Measurements from ENCODE around the gene CCL25. TPM values are rescaled to one million over a fixed set of nuclear protein-coding genes. Genes with fewer than 3 reads are reported as not detected.

Gene CCL25
- total RNA-seq, 1 donor from 2014 or later = not detected

DNA sequence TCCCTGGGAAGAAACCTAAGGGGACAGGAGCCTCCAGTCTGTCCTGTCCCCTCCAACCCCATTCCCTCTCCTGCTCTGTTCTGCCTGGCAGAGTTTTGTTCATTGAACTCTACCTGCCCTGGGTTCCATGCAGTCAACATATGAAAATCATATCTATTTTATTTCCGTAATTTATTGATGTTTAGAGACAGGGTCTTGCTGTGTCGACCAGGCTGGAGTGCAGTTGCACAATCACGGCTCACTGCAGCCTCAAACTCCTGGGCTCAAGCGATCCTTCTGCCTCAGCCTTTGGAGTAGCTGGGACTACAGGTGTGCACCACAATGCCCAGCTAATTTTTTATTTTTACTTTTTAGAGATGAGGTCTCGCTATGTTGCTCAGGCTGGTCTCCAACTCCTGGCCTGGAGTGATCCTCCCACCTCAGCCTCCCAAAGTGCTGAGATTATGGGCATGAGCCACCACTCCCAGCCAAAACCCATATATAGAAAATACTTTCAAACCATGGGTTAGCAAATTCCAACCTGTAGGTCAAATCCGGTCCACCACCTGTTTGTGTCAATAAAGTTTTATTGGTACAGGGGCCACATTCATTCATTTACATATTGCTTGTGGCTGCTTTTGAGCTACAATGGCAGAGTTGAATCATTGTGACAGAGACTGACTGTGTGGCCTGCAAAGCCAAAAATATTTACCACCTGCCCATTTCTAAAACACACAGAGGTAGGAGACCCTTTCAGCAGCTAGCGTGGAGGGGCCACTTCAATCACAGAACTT, 57.5 kb downstream of the CCL25 start:
- no peak for DNase-seq (ENCODE audit: low read depth, low spot score)

DNA sequence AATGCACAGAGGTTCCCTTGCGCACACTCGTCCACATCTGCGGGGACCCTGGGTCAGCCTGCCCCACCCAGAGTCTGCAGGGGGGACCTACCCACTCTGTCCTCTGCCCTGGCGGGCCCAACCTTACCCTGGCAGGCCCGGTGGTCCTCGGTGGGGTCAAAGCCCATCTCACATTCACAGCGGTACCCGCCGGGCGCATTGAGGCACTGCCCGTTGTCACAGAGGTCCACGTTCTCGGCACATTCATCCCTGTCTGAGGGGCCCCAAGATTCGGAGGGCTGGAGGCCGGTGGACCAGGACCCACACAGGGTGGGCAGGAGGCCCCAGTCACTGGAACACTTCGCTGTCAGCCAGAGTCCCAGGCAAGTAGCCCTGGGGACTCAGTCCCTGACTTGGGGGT, 58.4 kb downstream of the CCL25 start:
- DNase-seq (ENCODE audit: low read depth, low spot score) = no peak

DNA sequence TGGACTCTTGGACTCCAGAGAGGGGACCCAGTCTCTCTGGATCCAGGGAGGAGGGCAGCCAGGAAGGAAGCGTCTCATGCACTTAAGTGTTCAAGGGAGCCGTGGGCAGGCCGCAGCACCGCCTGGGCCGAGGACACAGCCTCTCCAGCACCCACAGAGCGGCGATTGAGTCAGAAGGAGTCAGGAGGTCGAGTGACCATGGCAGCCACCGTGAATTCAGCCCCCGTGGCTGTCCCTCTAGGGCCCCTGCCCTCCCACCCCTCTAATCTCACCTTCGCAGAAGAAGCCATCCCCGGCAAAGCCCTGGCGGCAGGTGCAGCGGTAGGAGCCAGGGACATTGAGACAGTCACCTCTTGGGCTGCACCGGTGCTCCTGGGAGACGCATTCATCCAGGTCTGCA, 58.8 kb downstream of the CCL25 start:
- no peak for DNase-seq (ENCODE audit: low read depth, low spot score)

Other genes starting within 250 kb of the CCL25 start
- 11.7 and 13.9 TPM in 2 replicates for gene EVI5L, start 222.5 kb upstream of the CCL25 start, total RNA-seq
- gene PRR36, start 178.4 kb upstream of the CCL25 start, total RNA-seq = 0.07 TPM in 1 of 2 replicates, not detected in the other
- 1.2 and 2.0 TPM in 2 replicates for gene LRRC8E, start 164.2 kb upstream of the CCL25 start, total RNA-seq
- 8.8 and 11.6 TPM in 2 replicates for gene MAP2K7, start 148.9 kb upstream of the CCL25 start, total RNA-seq
- gene TGFBR3L, start 137.9 kb upstream of the CCL25 start, total RNA-seq = 0.53 and 0.73 TPM in 2 replicates
- gene SNAPC2, start 132.4 kb upstream of the CCL25 start, total RNA-seq = 15.0 and 20.8 TPM in 2 replicates
- 3.1 and 8.2 TPM in 2 replicates for gene CTXN1, start 126.6 kb upstream of the CCL25 start, total RNA-seq
- 44.0 and 51.6 TPM in 2 replicates for gene TIMM44, start 109.1 kb upstream of the CCL25 start, total RNA-seq
- 65.6 and 90.6 TPM in 2 replicates for gene ELAVL1, start 47.1 kb upstream of the CCL25 start, total RNA-seq
- gene FBN3, start 96.8 kb downstream of the CCL25 start, total RNA-seq = not detected in 2 replicates
- 1.3 and 2.5 TPM in 2 replicates for gene CERS4, start 156.6 kb downstream of the CCL25 start, total RNA-seq